Lower leg skin (tissue), 3 donors: ENCODE results near the gene CAMTA1.

Source experiments
- POLR2A ChIP-seq, 2 donors: fragments of 450-650 bp; IDR thresholded peaks; one replicate each; pipeline ENCODE4 v1.6.1; 2016 to 2017; ENCODE audit warnings: antibody characterized with exemption in 2 of 2, mild to moderate bottlenecking in 1 of 2, moderate library complexity in 1 of 2
- TF ChIP-seq, protein P1 (sequence below), 3 donors: fragments of 450-650 bp; IDR thresholded peaks; one replicate each; pipeline ENCODE4 v1.5.1; 2016; ENCODE audit warnings: antibody characterized with exemption in 3 of 3, mild to moderate bottlenecking in 3 of 3, moderate library complexity in 2 of 3

DNA sequence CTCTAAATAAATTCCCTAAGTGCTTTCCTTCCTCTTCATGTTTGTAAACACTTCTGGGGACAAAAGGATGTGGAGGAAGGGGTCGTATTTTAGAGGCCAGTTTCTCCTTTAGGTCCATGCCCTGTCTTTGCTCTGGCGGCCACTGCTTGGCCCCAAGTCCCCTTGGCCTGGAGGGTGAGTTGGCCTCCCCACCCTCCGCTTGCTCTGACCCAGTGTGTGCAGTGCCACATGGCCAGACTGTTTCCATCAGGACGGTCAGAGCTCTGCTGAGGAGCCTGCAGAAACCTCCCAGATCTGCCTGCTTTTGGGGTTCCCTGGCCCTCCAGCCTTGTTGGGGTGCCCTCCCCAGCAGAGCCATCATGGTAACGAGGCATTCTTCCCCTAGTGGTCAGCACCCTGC, 127.8 kb downstream of the CAMTA1 start:
- TF ChIP-seq, protein P1, sequence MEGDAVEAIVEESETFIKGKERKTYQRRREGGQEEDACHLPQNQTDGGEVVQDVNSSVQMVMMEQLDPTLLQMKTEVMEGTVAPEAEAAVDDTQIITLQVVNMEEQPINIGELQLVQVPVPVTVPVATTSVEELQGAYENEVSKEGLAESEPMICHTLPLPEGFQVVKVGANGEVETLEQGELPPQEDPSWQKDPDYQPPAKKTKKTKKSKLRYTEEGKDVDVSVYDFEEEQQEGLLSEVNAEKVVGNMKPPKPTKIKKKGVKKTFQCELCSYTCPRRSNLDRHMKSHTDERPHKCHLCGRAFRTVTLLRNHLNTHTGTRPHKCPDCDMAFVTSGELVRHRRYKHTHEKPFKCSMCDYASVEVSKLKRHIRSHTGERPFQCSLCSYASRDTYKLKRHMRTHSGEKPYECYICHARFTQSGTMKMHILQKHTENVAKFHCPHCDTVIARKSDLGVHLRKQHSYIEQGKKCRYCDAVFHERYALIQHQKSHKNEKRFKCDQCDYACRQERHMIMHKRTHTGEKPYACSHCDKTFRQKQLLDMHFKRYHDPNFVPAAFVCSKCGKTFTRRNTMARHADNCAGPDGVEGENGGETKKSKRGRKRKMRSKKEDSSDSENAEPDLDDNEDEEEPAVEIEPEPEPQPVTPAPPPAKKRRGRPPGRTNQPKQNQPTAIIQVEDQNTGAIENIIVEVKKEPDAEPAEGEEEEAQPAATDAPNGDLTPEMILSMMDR (IDR thresholded peaks at IDR 0.05) = no peak
- TF ChIP-seq POLR2A (IDR thresholded peaks at IDR 0.05) = no peak
